A549 treated with DMSO at 1 μM for 4 hours (cell line): ENCODE measurements around the gene CCDC51. TPM values are rescaled to one million over a fixed set of nuclear protein-coding genes. Genes with fewer than 3 reads are reported as not detected.

Experiments
- total RNA-seq: library from RNA; stranded (reverse); fragments of 200-300 nt; extraction: Qiagen RNA extraction; gene quantifications from 5 replicates; pipeline ENCODE4 v1.2.3, GENCODE V29; 2022; ENCODE audit warnings: low read depth

The CCDC51 gene
- total RNA-seq: 25.1 to 28.0 TPM (median 27.4 TPM) in 5 replicates

GRCh38 chr3:48439820-48440589 lies at the start of gene CCDC51, which contains the start of gene TMA7:
Gene CCDC51 (minus strand): TSS chr3:48440119. CDS start chr3:48435128, 4,991 bp downstream.
Gene TMA7 (plus strand): TSS chr3:48440257. CDS start chr3:48440297, 40 bp downstream.

GRCh38 chr3:48446425-48447193 lies 6.7 kb upstream of the CCDC51 start, which contains the start of gene ATRIP:
Gene ATRIP (plus strand): TSS chr3:48446737. CDS start chr3:48446846, 109 bp downstream.

GRCh38 chr3:48429960-48430707 lies 9.8 kb downstream of the CCDC51 start, which contains the start of gene PLXNB1:
Gene PLXNB1 (minus strand): TSS chr3:48430086. CDS start chr3:48424611, 5,475 bp downstream.

Other genes with a start within 250 kb of the CCDC51 start
- gene CAMP, start 216.6 kb downstream of the CCDC51 start, total RNA-seq: not detected in 5 replicates
- 2.6 to 2.9 TPM (median 2.7 TPM) in 5 replicates for gene ZNF589, start 199.0 kb downstream of the CCDC51 start, total RNA-seq
- 23.1 to 30.2 TPM (median 23.6 TPM) in 5 replicates for gene NME6, start 138.8 kb downstream of the CCDC51 start, total RNA-seq
- gene SPINK8, start 106.5 kb downstream of the CCDC51 start, total RNA-seq: not detected in 5 replicates
- not detected in 5 replicates for gene FBXW12, start 67.9 kb downstream of the CCDC51 start, total RNA-seq
- gene PLXNB1, start 10.0 kb downstream of the CCDC51 start, total RNA-seq: 13.2 to 15.8 TPM (median 15.1 TPM) in 5 replicates
- 277 to 368 TPM (median 288 TPM) in 5 replicates for gene TMA7, start 138 bp upstream of the CCDC51 start, total RNA-seq
- 7.3 to 9.8 TPM (median 9.4 TPM) in 5 replicates for gene ATRIP, start 6.6 kb upstream of the CCDC51 start, total RNA-seq
- 112 to 141 TPM (median 121 TPM) in 5 replicates for gene SHISA5, start 64.1 kb upstream of the CCDC51 start, total RNA-seq
- 15.6 to 24.2 TPM (median 17.2 TPM) in 5 replicates for gene PFKFB4, start 116.7 kb upstream of the CCDC51 start, total RNA-seq
- 8.8 to 14.2 TPM (median 10.2 TPM) in 5 replicates for gene UCN2, start 123.7 kb upstream of the CCDC51 start, total RNA-seq
- 139 to 257 TPM (median 204 TPM) in 5 replicates for gene COL7A1, start 155.2 kb upstream of the CCDC51 start, total RNA-seq
- 171 to 237 TPM (median 183 TPM) in 5 replicates for gene UQCRC1, start 169.5 kb upstream of the CCDC51 start, total RNA-seq
- not detected in 5 replicates for gene TMEM89, start 181.7 kb upstream of the CCDC51 start, total RNA-seq
- gene SLC26A6, start 195.3 kb upstream of the CCDC51 start, total RNA-seq: 14.4 to 19.9 TPM (median 19.4 TPM) in 5 replicates
- gene CELSR3, start 222.8 kb upstream of the CCDC51 start, total RNA-seq: 3.7 to 5.5 TPM (median 4.5 TPM) in 5 replicates
- 6.6 to 10.6 TPM (median 9.0 TPM) in 5 replicates for gene NCKIPSD, start 245.8 kb upstream of the CCDC51 start, total RNA-seq